ENCODE measurements around the gene LDLRAD3. TPM values are rescaled to one million over a fixed set of nuclear protein-coding genes. Genes with fewer than 3 reads are reported as not detected.

The LDLRAD3 gene
- total RNA-seq, 1 donor from 2014 or later: 14.9 TPM

GRCh38 chr11:36051235-36052144 lies 107.6 kb downstream of the LDLRAD3 start:
- no peaks in the 10 kb centered on the region for H3K36me3 Mint-ChIP-seq (ENCODE audit: low read depth, unreplicated experiment)
- no peaks in the 10 kb centered on the region for H3K9me3 ChIP-seq (ENCODE audit: insufficient read depth, low read depth, low read length)
- no peaks in the 10 kb centered on the region for H3K36me3 ChIP-seq (ENCODE audit: insufficient read depth, low read length)
- H3K27me3 ChIP-seq (ENCODE audit: insufficient read depth, low read length): no peaks in the 10 kb centered on the region
- FAIRE-seq (no peak), DNase-seq (ENCODE audit: low read depth) (no peak)
- TF ChIP-seq CTCF (IDR thresholded peaks at IDR 0.05; ENCODE audit: insufficient read depth, low read depth, low read length): no peak
- no peak overlapping the region for H3K4me2 ChIP-seq (ENCODE audit: low read length)
- no peak overlapping the region for H3K4me3 ChIP-seq (ENCODE audit: insufficient read depth, low read depth, low read length)
- H3K9ac ChIP-seq (ENCODE audit: low read length): no peak overlapping the region
- no peak overlapping the region for H3K27ac ChIP-seq (ENCODE audit: low read depth, low read length)
- H3K79me2 ChIP-seq (ENCODE audit: insufficient read depth, low read length): no peaks in the 10 kb centered on the region
- H3K27me3 Mint-ChIP-seq (ENCODE audit: low read depth, unreplicated experiment): no peaks in the 10 kb centered on the region
- no peak overlapping the region for H3K27ac Mint-ChIP-seq (ENCODE audit: unreplicated experiment)
- no peak overlapping the region for H3K4me3 Mint-ChIP-seq (ENCODE audit: unreplicated experiment)
- peaks cover 31% of the 10 kb centered on the region for H3K4me1 Mint-ChIP-seq (ENCODE audit: low read depth, unreplicated experiment)
- no peaks in the 10 kb centered on the region for H3K9me3 Mint-ChIP-seq (ENCODE audit: unreplicated experiment)
- no peaks in the 10 kb centered on the region for H3K4me1 ChIP-seq (ENCODE audit: insufficient read depth, low read length)
- peaks cover 22% of the 10 kb centered on the region for H4K20me1 ChIP-seq (ENCODE audit: insufficient read depth, low read length)
- no peak overlapping the region for H2AFZ ChIP-seq (ENCODE audit: low read depth, low read length)

- H3K27ac Mint-ChIP-seq (ENCODE audit: unreplicated experiment): no peak overlapping the region
- FAIRE-seq: no peak
Measured at GRCh38 chr11:36053281-36053680, 109.4 kb downstream of the LDLRAD3 start.

More at GRCh38 chr11:36053281-36053680, 109.4 kb downstream of the LDLRAD3 start:
- TF ChIP-seq EZH2 (IDR thresholded peaks at IDR 0.05; ENCODE audit: insufficient read depth, low read length) (no peak), CTCF (IDR thresholded peaks at IDR 0.05; ENCODE audit: insufficient read depth, low read depth, low read length) (no peak)
- peaks cover 30% of the 10 kb centered on the region for H3K4me1 Mint-ChIP-seq (ENCODE audit: low read depth, unreplicated experiment)
- H3K27ac ChIP-seq (ENCODE audit: low read depth, low read length): no peak overlapping the region
- H3K9ac ChIP-seq (ENCODE audit: low read length): no peak overlapping the region
- H3K9me3 ChIP-seq (ENCODE audit: insufficient read depth, low read depth, low read length): no peaks in the 10 kb centered on the region
- no peaks in the 10 kb centered on the region for H3K27me3 ChIP-seq (ENCODE audit: insufficient read depth, low read length)
- no peak overlapping the region for H3K4me3 Mint-ChIP-seq (ENCODE audit: unreplicated experiment)
- H4K20me1 ChIP-seq (ENCODE audit: insufficient read depth, low read length): peaks cover 22% of the 10 kb centered on the region
- H3K4me1 ChIP-seq (ENCODE audit: insufficient read depth, low read length): no peaks in the 10 kb centered on the region
- no peaks in the 10 kb centered on the region for H3K9me3 Mint-ChIP-seq (ENCODE audit: unreplicated experiment)
- no peak overlapping the region for H2AFZ ChIP-seq (ENCODE audit: low read depth, low read length)
- no peaks in the 10 kb centered on the region for H3K36me3 ChIP-seq (ENCODE audit: insufficient read depth, low read length)
- H3K36me3 Mint-ChIP-seq (ENCODE audit: low read depth, unreplicated experiment): peaks cover 2% of the 10 kb centered on the region
- no peak overlapping the region for H3K4me3 ChIP-seq (ENCODE audit: insufficient read depth, low read depth, low read length)
- H3K4me2 ChIP-seq (ENCODE audit: low read length): no peak overlapping the region
- no peaks in the 10 kb centered on the region for H3K27me3 Mint-ChIP-seq (ENCODE audit: low read depth, unreplicated experiment)
- H3K79me2 ChIP-seq (ENCODE audit: insufficient read depth, low read length): no peaks in the 10 kb centered on the region
- no peak for DNase-seq (ENCODE audit: low read depth)
